ENCODE data around the gene CCL7.

- TF ChIP-seq CTCF (IDR thresholded peaks at IDR 0.05) (no peak), POLR2A (IDR thresholded peaks at IDR 0.05) (no peak), POLR2AphosphoS5 (IDR thresholded peaks at IDR 0.05) (no peak), EP300 (IDR thresholded peaks at IDR 0.05; ENCODE audit: low read depth) (no peak)
These were observed 30.0 kb downstream of the CCL7 start for GRCh38 chr17:34299956-34300577.

All from transverse colon (tissue), 4 donors.